ENCODE results near the gene SYT5. TPM values are rescaled to one million over a fixed set of nuclear protein-coding genes. Genes with fewer than 3 reads are reported as not detected.

The SYT5 gene
- 0.35 and 0.99 TPM in 2 replicates for total RNA-seq (2021; fragmentation: NEBNext Ultra II Directional; extraction: Animal tissue kit (Norgen Biotek cat#: 25700))
- 0.67 and 1.6 TPM in 2 replicates for polyA plus RNA-seq (2011; rRNA removed)
- polyA plus RNA-seq (2011; cell fraction: cytosol; rRNA removed): 0.67 TPM
- 1.2 TPM for polyA plus RNA-seq (2011; cell fraction: nucleus; rRNA removed)
- polyA plus RNA-seq (2012, experiment 1 of 2): 2.0 to 6.0 TPM (median 2.1 TPM) in 4 replicates
- 4.8 TPM for polyA plus RNA-seq (2012, experiment 2 of 2)
- 1.6 TPM for polyA plus RNA-seq (2013, experiment 1 of 2)
- polyA plus RNA-seq (2013, experiment 2 of 2): 2.3 TPM
- polyA minus RNA-seq (2011; rRNA and poly(A)+ RNA removed): 0.38 and 0.73 TPM in 2 replicates
- 1.2 TPM for polyA minus RNA-seq (2011; cell fraction: cytosol; rRNA and poly(A)+ RNA removed)
- 0.80 TPM for polyA minus RNA-seq (2011; cell fraction: nucleus; rRNA and poly(A)+ RNA removed)
- long read RNA-seq, experiment 1: 0 reads
- long read RNA-seq, experiment 2: 0 reads

- Histone ChIP-seq H4K5ac (ENCODE audit: insufficient read length, low read depth, low read length) (no peak within 1 kb of the TSS), H3K9me3 (ENCODE audit: insufficient read depth in 2 of 2, low read depth in 1 of 2, low read length in 1 of 2) (no peaks in the 10 kb centered on the region), H3K36me3 (ENCODE audit: control insufficient read depth in 2 of 4, insufficient read depth in 4 of 4, low read length in 3 of 4) (no peaks in the 10 kb centered on the region), H2BK12ac (ENCODE audit: low read depth, low read length) (0 out of 2 replicates have a peak within 1 kb of the TSS, but pooled peaks have one; percentile 68), H2AK5ac (ENCODE audit: low read depth, low read length) (no peak within 1 kb of the TSS), H4K91ac (replicated peaks; ENCODE audit: insufficient read length, low read length) (no peak within 1 kb of the TSS), H2BK5ac (ENCODE audit: low read depth, low read length) (no peak within 1 kb of the TSS; the same call in 1 of the 2 replicates), H3K4me1 (replicated peaks in 1 of 4; ENCODE audit: control insufficient read depth in 3 of 4, insufficient read depth in 4 of 4, low read length in 3 of 4) (peaks cover 0 to 17% (median 11%) of the 10 kb centered on the region in 4 experiments; a peak in 6 of 7 replicates), H3K79me2 (ENCODE audit: control insufficient read depth in 1 of 2, insufficient read depth in 2 of 2, low read length in 2 of 2) (no peaks in the 10 kb centered on the region), H3K4ac (replicated peaks; ENCODE audit: insufficient read length, low read depth, low read length) (no peak within 1 kb of the TSS), H3K23ac (ENCODE audit: insufficient read length) (no peak within 1 kb of the TSS), H3K14ac (ENCODE audit: insufficient read length) (no peak within 1 kb of the TSS), H4K8ac (ENCODE audit: extremely low read depth, insufficient read depth, low read length) (no peak within 1 kb of the TSS), H2AFZ (ENCODE audit: low read length) (no peak within 1 kb of the TSS), H3K79me1 (ENCODE audit: low read depth, low read length) (no peaks in the 10 kb centered on the region), H3K4me2 (ENCODE audit: insufficient read depth in 1 of 2, low read depth in 2 of 2, low read length in 2 of 2) (peak within 1 kb of the TSS; percentile 64 to 98), H3K4me3 (ENCODE audit: extremely low read depth in 1 of 4, insufficient read depth in 2 of 4, low read depth in 3 of 4, low read length in 4 of 4) (peak within 1 kb of the TSS; percentile 39 to 73 (median 72)), H3K56ac (replicated peaks; ENCODE audit: insufficient read length, low read depth, low read length) (no peak within 1 kb of the TSS), H3K9ac (replicated peaks in 1 of 4; ENCODE audit: extremely low read depth in 1 of 4, low read depth in 3 of 4, low read length in 3 of 4) (no peak within 1 kb of the TSS; a peak in 2 of 7 replicates), H3K23me2 (ENCODE audit: low read depth, low read length) (peaks cover 12% of the 10 kb centered on the region; the same call in 1 of the 2 replicates), H3K27me3 (replicated peaks in 1 of 4; ENCODE audit: control insufficient read depth in 3 of 4, extremely low read depth in 1 of 4, insufficient read depth in 3 of 4, low read length in 3 of 4) (peaks cover 2 to 46% (median 31%) of the 10 kb centered on the region in 4 experiments; a peak in 6 of 7 replicates), H3K27ac (ENCODE audit: low read depth, low read length) (0 out of 2 replicates have a peak within 1 kb of the TSS, but pooled peaks have one; percentile 25), H3K18ac (ENCODE audit: extremely low read depth, low read length) (no peak within 1 kb of the TSS), H2BK120ac (replicated peaks; ENCODE audit: low read depth, low read length) (no peak within 1 kb of the TSS), H4K20me1 (replicated peaks in 1 of 2; ENCODE audit: control insufficient read depth in 1 of 2, insufficient read depth in 2 of 2, low read length in 2 of 2) (peaks cover 0 to 7% of the 10 kb centered on the region in 2 experiments), H2BK15ac (ENCODE audit: low read length) (no peak within 1 kb of the TSS), H2BK20ac (ENCODE audit: low read length) (no peak within 1 kb of the TSS)
- DNase-seq (ENCODE audit: low read depth in 1 of 2, low spot score in 2 of 2) (peak in 1 of 2 experiments; percentile 90), FAIRE-seq (no peak)
- ChIA-PET POLR2A (ENCODE audit: partially characterized antibody) (interaction anchor here (0.8 to 3.0 kb wide), 6 partner anchors 19 to 228 kb away, joined by 3 to 13 read pairs (median 5); partner anchors contain the start of gene UBE2S), CTCF (ENCODE audit: partially characterized antibody) (interaction anchor here (0.6 to 2.5 kb wide), 7 partner anchors 12 to 477 kb away, joined by 3 to 9 read pairs (median 3); partner anchors contain the start of gene DNAAF3)
- WGBS, 2 experiments (ENCODE audit: extremely low coverage in 1 of 2, insufficient coverage in 1 of 2, insufficient read length in 1 of 2, insufficient replicate concordance in 2 of 2, low coverage in 1 of 2, low lambda C conversion rate in 2 of 2, missing lambda C conversion rate in 1 of 2): 14% methylated on average over 27 of the region's 68 CpGs; no CpG with 5 or more reads in 1 of the 2 experiments
- TF ChIP-seq RNF2 (IDR thresholded peaks at IDR 0.05; ENCODE audit: borderline replicate concordance, low read depth, low read length, missing control alignments, poor library complexity, severe bottlenecking): peak; percentile 14
- TF ChIP-seq EGR1 (IDR thresholded peaks at IDR 0.05; ENCODE audit: borderline replicate concordance, low read depth, low read length): peak; percentile 98
- no peak for TF ChIP-seq GABPA (IDR thresholded peaks at IDR 0.05; ENCODE audit: borderline replicate concordance, insufficient read depth, low read length)
- TF ChIP-seq SIN3A (conservative IDR thresholded peaks at IDR 0.05 in 1 of 2, IDR thresholded peaks at IDR 0.05 in 1 of 2; ENCODE audit: low read depth in 1 of 2, low read length in 2 of 2): peak; percentile 99
- no peak for TF ChIP-seq ATF3 (IDR thresholded peaks at IDR 0.05; ENCODE audit: insufficient read depth, low read depth, low read length)
- TF ChIP-seq SAP30 (IDR thresholded peaks at IDR 0.05; ENCODE audit: insufficient read depth, insufficient replicate concordance, low read length): peak; percentile 45
These were observed at the start of gene SYT5 for GRCh38 chr19:55179606-55180484. Gene SYT5 (minus strand): TSS chr19:55180289. CDS start chr19:55179041, 1,248 bp downstream.

Measured in H1 (cell line).